ENCODE measurements around the gene APBB3.

GRCh38 chr5:140553657-140554056 lies 10.7 kb downstream of the APBB3 start:
- TF ChIP-seq CTCF (IDR thresholded peaks at IDR 0.05) (no peak), POLR2A (IDR thresholded peaks at IDR 0.05) (no peak)
